MCF 10A (cell line): ENCODE results near the gene LRRIQ4. TPM values are rescaled to one million over a fixed set of nuclear protein-coding genes. Genes with fewer than 3 reads are reported as not detected.

Source experiments
- BruUV-seq: library from RNA; stranded (reverse); fragments of 400-500 nt; replicated peaks from 2 replicates; lab custom pipeline; 2021; lab: Mats Ljungman, UMichigan
- CTCF ChIA-PET: fragments of 300-600 bp; sonication (Branson Sonifier 250); formaldehyde crosslinking; extraction: SDS; loops from one replicate; lab custom pipeline; 2021; ENCODE audit warnings: antibody characterized with exemption, inconsistent platforms; lab: Yijun Ruan, JAX
- POLR2A ChIA-PET: fragments of 300-600, 350-650 bp; sonication (Branson Sonifier 250); formaldehyde crosslinking; extraction: SDS; loops from one replicate; lab custom pipeline; 2020; ENCODE audit warnings: antibody characterized with exemption, inconsistent platforms; lab: Yijun Ruan, JAX
- DNase-seq: peaks from one replicate; pipeline ENCODE4 v3.0.0-alpha.2; 2018; ENCODE audit not compliant: unreplicated experiment
- H3K27ac Mint-ChIP-seq: one replicate; pipeline ENCODE4 v1.8.0; 2022; ENCODE audit warnings: mild to moderate bottlenecking, low read depth, mixed read lengths; ENCODE audit not compliant: unreplicated experiment
- H3K27me3 Mint-ChIP-seq: one replicate; pipeline ENCODE4 v1.8.0; 2022; ENCODE audit warnings: mixed read lengths; ENCODE audit not compliant: insufficient read depth, unreplicated experiment
- H3K36me3 Mint-ChIP-seq: one replicate; pipeline ENCODE4 v1.8.0; 2022; ENCODE audit warnings: mild to moderate bottlenecking, moderate library complexity, mixed read lengths; ENCODE audit not compliant: insufficient read depth, unreplicated experiment
- H3K4me1 Mint-ChIP-seq: one replicate; pipeline ENCODE4 v1.8.0; 2022; ENCODE audit warnings: mixed read lengths; ENCODE audit not compliant: insufficient read depth, unreplicated experiment
- H3K4me3 Mint-ChIP-seq: one replicate; pipeline ENCODE4 v1.8.0; 2022; ENCODE audit warnings: mild to moderate bottlenecking, moderate library complexity, mixed read lengths; ENCODE audit not compliant: unreplicated experiment
- H3K9me3 Mint-ChIP-seq: one replicate; pipeline ENCODE4 v1.8.0; 2022; ENCODE audit warnings: mixed read lengths; ENCODE audit not compliant: unreplicated experiment
- intact Hi-C: fragments of 100-400 bp; cut with micrococcal nuclease; formaldehyde crosslinking; loops from 2 replicates; pipeline ENCODE4 v1.14.1; 2022
- total RNA-seq: library from RNA; stranded (reverse); gene quantifications from 2 replicates; pipeline ENCODE4 v1.2.3, GENCODE V29; 2022
- TF ChIP-seq, protein P1 (sequence below): fragments of 200-600 bp; IDR thresholded peaks from one replicate; pipeline ENCODE4 v1.8.0; 2022; ENCODE audit warnings: antibody characterized with exemption, mild to moderate bottlenecking; ENCODE audit not compliant: unreplicated experiment

LRRIQ4 gene
- total RNA-seq, 1 experiment from 2014 or later: not detected

DNA sequence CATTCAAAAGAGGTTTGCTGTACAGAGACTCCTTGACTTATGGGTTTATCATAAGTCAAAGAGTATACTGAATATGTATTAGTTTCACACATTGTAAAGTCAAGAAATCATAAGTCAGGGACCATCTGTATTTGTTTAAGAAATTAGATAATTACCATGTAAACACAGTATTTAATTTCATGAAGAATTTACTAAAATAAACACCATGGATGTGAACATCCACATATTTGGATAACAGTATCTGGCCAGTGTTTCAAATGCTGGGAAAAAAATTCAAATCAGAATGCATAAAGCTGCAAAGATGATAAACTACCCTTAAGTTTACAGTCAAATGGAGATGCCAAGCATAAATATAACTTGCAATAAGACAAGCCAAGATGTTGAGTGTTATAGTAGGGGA, 22.5 kb upstream of the LRRIQ4 start:
- TF ChIP-seq, protein P1, sequence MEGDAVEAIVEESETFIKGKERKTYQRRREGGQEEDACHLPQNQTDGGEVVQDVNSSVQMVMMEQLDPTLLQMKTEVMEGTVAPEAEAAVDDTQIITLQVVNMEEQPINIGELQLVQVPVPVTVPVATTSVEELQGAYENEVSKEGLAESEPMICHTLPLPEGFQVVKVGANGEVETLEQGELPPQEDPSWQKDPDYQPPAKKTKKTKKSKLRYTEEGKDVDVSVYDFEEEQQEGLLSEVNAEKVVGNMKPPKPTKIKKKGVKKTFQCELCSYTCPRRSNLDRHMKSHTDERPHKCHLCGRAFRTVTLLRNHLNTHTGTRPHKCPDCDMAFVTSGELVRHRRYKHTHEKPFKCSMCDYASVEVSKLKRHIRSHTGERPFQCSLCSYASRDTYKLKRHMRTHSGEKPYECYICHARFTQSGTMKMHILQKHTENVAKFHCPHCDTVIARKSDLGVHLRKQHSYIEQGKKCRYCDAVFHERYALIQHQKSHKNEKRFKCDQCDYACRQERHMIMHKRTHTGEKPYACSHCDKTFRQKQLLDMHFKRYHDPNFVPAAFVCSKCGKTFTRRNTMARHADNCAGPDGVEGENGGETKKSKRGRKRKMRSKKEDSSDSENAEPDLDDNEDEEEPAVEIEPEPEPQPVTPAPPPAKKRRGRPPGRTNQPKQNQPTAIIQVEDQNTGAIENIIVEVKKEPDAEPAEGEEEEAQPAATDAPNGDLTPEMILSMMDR: no peak
- intact Hi-C loops: no loop called here
- H3K4me3 Mint-ChIP-seq: no peak overlapping the region
- peaks cover 45% of the 10 kb centered on the region for H3K36me3 Mint-ChIP-seq
- POLR2A ChIA-PET: interaction anchor here (1.4 kb wide), 1 partner anchor 16 kb away, joined by 3 read pairs; no protein-coding TSS in a partner anchor
- no peak overlapping the region for H3K27ac Mint-ChIP-seq
- no TSS peak for BruUV-seq
- H3K9me3 Mint-ChIP-seq: no peaks in the 10 kb centered on the region
- no peaks in the 10 kb centered on the region for H3K27me3 Mint-ChIP-seq
- DNase-seq: no peak
- no peaks in the 10 kb centered on the region for H3K4me1 Mint-ChIP-seq
- CTCF ChIA-PET: interaction anchor here (0.6 kb wide), 1 partner anchor 36 kb away, joined by 3 read pairs; no protein-coding TSS in a partner anchor

DNA sequence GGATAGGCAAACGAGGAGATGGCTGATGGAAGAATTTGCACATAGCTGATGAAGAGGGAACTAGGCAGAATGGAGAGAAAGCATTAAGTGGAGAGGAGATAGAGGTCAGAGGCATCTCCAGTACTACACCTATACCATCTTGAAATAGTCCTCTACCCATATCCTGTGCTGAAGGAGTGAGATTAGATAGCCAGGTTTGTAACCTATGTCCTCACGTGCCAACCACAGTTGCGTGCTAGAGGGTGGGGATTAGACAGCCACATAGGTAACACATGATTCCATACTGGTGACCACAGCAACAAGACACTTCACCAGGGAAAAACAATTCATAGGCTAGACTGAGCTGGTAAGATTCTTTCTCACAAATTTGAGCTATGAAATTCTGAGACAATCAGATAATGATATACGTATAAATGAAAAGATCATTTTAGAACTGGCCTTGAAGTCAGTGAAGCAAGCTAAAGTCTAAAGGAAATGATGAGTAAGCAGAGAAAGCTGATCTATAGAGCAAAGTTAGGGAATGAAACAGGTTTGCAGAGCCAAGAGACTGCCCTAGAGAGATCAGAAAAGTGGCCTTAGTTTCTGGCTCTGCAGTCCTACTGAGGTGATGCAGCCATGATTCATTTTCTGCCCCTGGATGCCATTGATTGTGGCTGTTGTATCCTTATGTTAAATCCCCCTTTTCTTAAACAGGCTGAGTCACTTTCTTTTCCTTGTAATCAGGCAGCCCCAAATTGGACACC, 21.8 kb upstream of the LRRIQ4 start:
- intact Hi-C loops: no loop called here
- H3K4me3 Mint-ChIP-seq: no peak overlapping the region
- no peak for DNase-seq
- no peaks in the 10 kb centered on the region for H3K4me1 Mint-ChIP-seq
- CTCF ChIA-PET: interaction anchor here (0.6 to 0.7 kb wide), 2 partner anchors 14 to 35 kb away, joined by 3 read pairs; no protein-coding TSS in a partner anchor
- peaks cover 39% of the 10 kb centered on the region for H3K36me3 Mint-ChIP-seq
- no peaks in the 10 kb centered on the region for H3K27me3 Mint-ChIP-seq
- POLR2A ChIA-PET: interaction anchor here (0.6 to 1.4 kb wide), 3 partner anchors 10 to 224 kb away, joined by 3 read pairs; no protein-coding TSS in a partner anchor
- no TSS peak for BruUV-seq
- TF ChIP-seq, protein P1: no peak
- no peaks in the 10 kb centered on the region for H3K9me3 Mint-ChIP-seq
- peak overlapping the region; percentile 14 for H3K27ac Mint-ChIP-seq

DNA sequence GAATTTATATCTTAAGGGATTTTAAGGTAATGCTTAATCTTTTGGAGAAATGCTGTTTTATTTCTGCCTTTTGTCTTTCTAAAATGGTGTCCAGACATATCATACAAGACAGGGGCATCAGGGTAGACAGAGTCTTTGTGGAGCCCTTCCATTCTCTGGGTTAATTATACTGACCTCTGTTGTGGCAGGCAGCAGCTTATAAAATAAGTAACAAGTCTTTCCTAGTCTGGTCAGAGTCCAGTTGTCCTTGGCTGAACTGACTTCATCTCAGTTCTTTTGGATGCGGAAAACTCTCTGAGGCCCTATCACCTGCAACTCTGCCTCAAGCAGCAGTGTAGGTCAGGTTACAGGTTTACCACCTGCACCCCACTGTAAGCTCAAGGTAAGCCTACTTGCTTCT, 20.3 kb upstream of the LRRIQ4 start:
- Mint-ChIP-seq H3K9me3 (no peaks in the 10 kb centered on the region), H3K36me3 (peaks cover 24% of the 10 kb centered on the region), H3K27ac (no peak overlapping the region), H3K27me3 (no peaks in the 10 kb centered on the region), H3K4me3 (no peak overlapping the region), H3K4me1 (no peaks in the 10 kb centered on the region)
- ChIA-PET POLR2A (interaction anchor here (0.7 kb wide), 1 partner anchor 50 kb away, joined by 3 read pairs; no protein-coding TSS in a partner anchor), CTCF (no interaction called here)
- BruUV-seq: no TSS peak
- intact Hi-C loops: no loop called here
- no peak for DNase-seq
- TF ChIP-seq, protein P1: no peak

GRCh38 chr3:169804681-169805080, 8.0 kb upstream of the LRRIQ4 start:
- Mint-ChIP-seq H3K4me1 (no peaks in the 10 kb centered on the region), H3K27me3 (no peaks in the 10 kb centered on the region), H3K27ac (no peak overlapping the region), H3K36me3 (no peaks in the 10 kb centered on the region), H3K4me3 (no peak overlapping the region), H3K9me3 (no peaks in the 10 kb centered on the region)
- TF ChIP-seq, protein P1: no peak
- no TSS peak for BruUV-seq
- ChIA-PET POLR2A (no interaction called here), CTCF (interaction anchor here (0.5 kb wide), 1 partner anchor 14 kb away, joined by 3 read pairs; no protein-coding TSS in a partner anchor)
- intact Hi-C loops: no loop called here
- DNase-seq: no peak
